AG10803 (cell line): ENCODE data around the gene ACD.

Source experiments
- DNase-seq: peaks from one replicate; pipeline ENCODE4 v3.0.0; 2010; ENCODE audit warnings: low read depth
- H3K4me3 ChIP-seq: 2 replicates; pipeline ENCODE4 v1.5.1; 2011; ENCODE audit warnings: mild to moderate bottlenecking, low read length, control low read depth
- TF ChIP-seq, protein P1 (sequence below): conservative IDR thresholded peaks from 2 replicates; pipeline ENCODE4 v1.5.1; 2011; ENCODE audit warnings: mild to moderate bottlenecking, low read length, control low read depth, inconsistent platforms

Gene ACD

DNA sequence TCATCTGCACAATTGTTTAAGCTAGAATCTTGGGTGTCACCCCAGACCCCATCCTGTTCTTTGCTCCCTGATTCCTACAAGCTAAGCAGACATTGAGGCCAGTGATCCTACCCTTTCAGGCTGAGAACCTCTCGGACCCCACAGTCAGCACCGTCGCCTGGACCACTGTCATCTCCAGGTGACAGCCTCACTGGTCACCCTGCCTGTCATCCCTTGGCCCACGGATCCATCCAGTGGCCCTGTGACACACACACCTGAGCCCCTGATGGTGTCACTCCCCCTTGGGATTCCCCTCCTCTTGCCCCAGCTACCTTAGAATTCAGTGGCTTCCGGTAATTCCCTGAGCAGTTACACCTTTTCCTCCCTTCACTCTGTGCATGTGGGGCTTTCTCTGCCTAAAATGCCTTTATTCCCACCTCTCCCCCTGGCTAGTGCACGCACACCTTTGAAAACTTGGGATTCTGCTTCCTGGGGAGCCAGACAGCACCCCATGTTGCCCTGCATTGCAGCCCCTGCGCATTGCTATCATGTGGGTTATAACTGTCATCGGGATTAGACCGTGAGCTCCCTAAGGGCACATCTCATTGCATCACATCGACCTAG is 9.5 kb upstream of the ACD start:
- no peak overlapping the region for H3K4me3 ChIP-seq
- DNase-seq = no peak
- TF ChIP-seq, protein P1, sequence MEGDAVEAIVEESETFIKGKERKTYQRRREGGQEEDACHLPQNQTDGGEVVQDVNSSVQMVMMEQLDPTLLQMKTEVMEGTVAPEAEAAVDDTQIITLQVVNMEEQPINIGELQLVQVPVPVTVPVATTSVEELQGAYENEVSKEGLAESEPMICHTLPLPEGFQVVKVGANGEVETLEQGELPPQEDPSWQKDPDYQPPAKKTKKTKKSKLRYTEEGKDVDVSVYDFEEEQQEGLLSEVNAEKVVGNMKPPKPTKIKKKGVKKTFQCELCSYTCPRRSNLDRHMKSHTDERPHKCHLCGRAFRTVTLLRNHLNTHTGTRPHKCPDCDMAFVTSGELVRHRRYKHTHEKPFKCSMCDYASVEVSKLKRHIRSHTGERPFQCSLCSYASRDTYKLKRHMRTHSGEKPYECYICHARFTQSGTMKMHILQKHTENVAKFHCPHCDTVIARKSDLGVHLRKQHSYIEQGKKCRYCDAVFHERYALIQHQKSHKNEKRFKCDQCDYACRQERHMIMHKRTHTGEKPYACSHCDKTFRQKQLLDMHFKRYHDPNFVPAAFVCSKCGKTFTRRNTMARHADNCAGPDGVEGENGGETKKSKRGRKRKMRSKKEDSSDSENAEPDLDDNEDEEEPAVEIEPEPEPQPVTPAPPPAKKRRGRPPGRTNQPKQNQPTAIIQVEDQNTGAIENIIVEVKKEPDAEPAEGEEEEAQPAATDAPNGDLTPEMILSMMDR = no peak

DNA sequence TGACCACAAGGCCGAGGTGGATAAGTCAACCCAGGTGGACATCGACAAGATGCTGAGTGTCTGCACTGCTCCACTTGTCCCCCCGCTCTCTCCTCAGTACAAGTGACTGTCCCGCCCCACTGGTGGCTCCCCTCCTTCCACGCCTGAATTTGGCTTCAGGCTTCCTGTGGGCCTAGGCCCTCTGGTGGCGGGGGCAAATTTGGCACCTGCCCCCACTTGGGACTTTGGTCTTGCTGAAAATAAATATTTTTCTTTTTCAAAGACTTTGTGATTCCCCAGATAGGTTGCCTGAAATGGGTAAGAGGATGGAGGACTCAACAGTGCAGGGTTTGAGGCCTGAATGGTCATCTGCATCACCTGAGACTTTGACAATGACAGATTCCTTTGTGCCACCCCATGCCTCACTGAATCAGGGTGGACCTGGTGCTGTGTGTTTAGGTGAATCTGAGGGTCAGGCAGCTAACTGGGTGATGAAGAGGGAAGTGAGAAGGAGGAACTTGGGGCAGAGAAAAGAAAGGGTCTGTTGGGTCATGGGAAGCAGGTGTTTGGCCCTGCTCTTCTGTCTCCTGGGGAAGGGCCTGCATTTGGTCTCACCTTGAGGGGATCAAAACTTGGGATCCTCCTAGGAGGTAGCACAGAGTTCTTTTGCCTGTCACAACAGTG is 8.6 kb upstream of the ACD start:
- TF ChIP-seq, protein P1 = peak; percentile 9; the same call in 1 of the 2 replicates
- DNase-seq = no peak
- H3K4me3 ChIP-seq = no peak overlapping the region

GRCh38 chr16:67667817-67668494 is 7.9 kb upstream of the ACD start:
- peak overlapping the region; percentile 64 for H3K4me3 ChIP-seq
- TF ChIP-seq, protein P1 = peak; percentile 92
- peak; percentile 93 for DNase-seq

DNA sequence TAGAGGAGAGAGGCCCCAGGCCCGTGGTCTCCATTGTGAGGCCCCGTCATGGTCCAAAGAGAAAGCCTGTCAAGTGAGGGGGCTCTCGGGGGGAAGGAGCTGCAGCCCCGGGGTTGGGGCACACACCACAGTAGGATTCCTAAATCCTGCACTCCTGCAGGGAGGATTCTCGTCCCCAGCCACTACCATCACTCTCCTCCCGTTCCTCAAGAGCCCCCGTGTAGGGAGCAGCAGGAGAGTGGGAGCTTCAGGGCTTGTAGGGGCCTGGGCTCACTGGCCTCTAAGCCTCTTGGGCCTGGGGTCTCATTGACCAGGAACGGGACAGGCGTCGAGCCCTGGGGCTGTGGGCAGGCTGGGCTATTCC is 7.4 kb upstream of the ACD start:
- no peak for DNase-seq
- TF ChIP-seq, protein P1 = no peak
- H3K4me3 ChIP-seq = peak overlapping the region; percentile 64

DNA sequence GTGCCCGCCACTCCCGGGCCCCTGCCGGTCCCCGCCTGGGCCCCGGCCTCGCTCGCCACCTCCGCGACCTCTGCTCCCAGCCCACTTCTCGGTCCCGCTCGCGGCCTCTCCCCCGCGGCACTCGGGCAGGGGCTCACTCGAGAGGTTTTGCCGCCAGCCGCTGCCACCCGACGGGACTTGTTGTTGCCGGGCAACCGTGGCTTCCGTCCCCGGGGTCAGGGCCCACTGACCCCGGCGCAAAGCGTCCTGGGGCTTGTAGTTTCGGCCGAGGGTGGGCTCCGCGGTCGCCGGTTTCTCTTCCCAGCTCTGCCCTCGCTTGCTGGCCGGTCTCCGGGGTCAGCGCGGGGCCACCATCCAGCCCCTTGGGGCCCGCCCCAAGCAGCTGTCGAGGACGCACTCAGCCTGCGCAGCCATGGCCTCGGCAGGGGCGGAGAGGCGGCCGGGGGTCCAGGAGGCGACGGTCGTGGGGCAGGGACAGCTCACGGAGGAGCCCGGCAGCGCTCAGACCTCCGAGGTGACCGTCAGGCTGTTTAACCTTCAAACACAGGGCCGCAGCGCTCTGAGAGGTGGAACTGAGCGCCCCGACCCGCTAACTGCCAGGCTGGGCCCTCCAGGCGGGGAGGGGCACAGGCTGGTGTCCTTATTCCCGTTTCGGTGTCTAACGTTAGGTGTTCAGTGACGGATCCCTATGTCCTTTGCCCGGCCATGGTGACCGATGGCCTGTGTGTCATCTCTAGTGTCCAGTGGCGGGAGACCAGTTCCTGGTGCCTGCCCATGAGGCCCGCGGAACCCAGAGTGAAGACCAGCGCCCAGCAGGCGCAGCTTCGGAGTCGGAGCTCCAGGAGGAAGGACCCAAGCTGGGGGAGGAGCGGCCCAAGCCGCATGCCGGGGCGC is 6.7 kb upstream of the ACD start, which contains the start of the genes C16orf86 and ENKD1:
C16orf86 (plus strand) TSS at position 256 of the 894 bp plus-strand sequence; CDS start at position 413, 157 bp downstream.
ENKD1 (minus strand) TSS at position 192 of the 894 bp plus-strand sequence. CDS start 308 bp downstream, outside the sequence.
- DNase-seq = peak; percentile 71
- H3K4me3 ChIP-seq = peak within 1 kb of the TSS; percentile 64
- TF ChIP-seq, protein P1 = no peak

- no peak for DNase-seq
- TF ChIP-seq, protein P1 = no peak
These were observed 6.0 kb upstream of the ACD start for GRCh38 chr16:67666032-67666551.

More at GRCh38 chr16:67666032-67666551, 6.0 kb upstream of the ACD start:
- peak overlapping the region; percentile 64 for H3K4me3 ChIP-seq
